GM12872 (cell line): Measurements from ENCODE around the gene ZFHX3.

Experiments used
- TF ChIP-seq, protein P1 (sequence below): IDR thresholded peaks from 3 replicates; pipeline ENCODE4 v1.5.1; 2011; ENCODE audit warnings: low read depth, mild to moderate bottlenecking, low read length, moderate library complexity; ENCODE audit not compliant: insufficient read depth

ZFHX3 gene

DNA sequence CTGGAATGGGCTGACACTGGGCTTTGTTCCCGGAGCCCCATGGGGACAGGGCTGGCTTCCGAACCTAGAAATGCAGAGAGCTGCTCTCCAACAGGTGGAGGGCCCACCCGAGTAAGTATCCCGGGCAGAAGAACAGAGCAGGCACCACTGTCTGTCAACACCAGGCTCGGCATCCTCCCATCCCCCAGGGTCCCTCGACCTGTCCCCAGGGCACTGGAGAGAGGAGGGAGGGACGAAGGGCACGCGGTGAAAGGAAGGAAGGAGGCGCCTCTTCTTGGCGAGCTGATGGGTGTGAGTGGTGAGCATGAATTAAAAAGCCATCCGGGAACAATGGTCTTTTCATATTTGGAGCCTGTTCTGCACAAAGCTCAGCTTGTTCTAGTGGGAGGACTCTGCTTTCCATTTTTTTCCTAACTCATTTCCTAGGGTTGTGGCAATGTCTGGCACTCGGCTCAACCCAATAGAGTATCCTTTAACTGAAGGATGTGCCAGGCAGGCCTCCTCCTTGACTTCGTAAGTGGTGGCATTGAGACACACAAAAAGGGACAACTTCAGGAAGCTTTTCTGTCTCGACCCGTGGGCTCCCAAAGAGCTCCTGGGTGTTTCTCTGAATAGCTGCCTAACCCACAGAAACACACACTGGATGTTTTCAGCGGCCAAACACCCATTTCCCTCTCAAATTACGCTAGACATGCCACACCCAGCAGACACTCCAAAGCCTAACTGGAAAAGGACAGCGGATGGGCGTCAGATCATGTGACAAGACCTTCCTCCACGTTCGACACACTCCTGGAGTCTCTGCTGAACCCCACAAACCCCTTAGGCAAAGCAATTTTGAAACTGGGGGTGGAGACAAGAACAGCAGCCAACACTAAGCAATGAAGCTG is 47.7 kb downstream of the ZFHX3 start:
- TF ChIP-seq, protein P1, sequence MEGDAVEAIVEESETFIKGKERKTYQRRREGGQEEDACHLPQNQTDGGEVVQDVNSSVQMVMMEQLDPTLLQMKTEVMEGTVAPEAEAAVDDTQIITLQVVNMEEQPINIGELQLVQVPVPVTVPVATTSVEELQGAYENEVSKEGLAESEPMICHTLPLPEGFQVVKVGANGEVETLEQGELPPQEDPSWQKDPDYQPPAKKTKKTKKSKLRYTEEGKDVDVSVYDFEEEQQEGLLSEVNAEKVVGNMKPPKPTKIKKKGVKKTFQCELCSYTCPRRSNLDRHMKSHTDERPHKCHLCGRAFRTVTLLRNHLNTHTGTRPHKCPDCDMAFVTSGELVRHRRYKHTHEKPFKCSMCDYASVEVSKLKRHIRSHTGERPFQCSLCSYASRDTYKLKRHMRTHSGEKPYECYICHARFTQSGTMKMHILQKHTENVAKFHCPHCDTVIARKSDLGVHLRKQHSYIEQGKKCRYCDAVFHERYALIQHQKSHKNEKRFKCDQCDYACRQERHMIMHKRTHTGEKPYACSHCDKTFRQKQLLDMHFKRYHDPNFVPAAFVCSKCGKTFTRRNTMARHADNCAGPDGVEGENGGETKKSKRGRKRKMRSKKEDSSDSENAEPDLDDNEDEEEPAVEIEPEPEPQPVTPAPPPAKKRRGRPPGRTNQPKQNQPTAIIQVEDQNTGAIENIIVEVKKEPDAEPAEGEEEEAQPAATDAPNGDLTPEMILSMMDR: no peak

DNA sequence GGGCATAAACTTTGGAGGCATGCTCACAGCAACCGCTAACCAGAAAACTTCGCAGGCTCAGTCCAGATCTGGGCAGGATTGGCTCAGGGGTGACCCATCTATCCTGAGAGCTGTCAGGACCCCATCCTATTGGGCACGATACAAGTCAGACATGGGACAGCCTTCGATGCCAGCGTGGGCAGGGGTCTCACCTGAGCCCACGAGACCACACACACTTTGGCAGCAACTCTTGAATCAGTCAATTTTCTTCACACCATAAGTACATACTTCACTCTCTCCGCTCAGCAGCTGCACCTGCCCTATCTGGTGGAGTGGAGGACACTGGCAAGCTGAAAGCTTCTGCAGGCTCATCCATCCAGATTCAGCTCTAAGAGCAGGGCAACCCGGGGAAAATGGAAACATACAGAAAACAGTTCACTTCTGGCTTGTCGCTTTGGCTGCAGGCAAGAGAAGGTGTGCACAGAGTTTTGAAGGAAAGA is 48.3 kb downstream of the ZFHX3 start:
- TF ChIP-seq, protein P1: no peak

DNA sequence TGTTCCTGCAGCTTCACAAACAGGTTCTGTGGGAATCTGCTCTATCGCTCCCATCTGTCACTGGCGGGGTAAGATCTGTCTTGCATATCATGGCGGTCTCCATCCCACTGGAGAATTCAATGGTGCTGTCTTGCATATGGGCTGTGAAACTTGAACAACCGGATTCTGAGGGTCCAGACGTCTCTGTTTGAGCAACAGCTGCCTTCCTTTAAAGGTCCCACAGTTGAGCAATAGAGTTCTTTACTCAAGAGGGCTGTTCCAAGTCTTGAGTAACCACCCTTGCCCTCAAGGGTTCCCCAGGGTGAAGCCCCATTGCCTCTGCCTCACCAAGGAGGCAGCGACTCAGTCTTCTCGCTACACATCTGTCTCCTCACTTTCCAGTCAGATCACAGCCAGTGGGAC is 50.8 kb downstream of the ZFHX3 start:
- TF ChIP-seq, protein P1: no peak

DNA sequence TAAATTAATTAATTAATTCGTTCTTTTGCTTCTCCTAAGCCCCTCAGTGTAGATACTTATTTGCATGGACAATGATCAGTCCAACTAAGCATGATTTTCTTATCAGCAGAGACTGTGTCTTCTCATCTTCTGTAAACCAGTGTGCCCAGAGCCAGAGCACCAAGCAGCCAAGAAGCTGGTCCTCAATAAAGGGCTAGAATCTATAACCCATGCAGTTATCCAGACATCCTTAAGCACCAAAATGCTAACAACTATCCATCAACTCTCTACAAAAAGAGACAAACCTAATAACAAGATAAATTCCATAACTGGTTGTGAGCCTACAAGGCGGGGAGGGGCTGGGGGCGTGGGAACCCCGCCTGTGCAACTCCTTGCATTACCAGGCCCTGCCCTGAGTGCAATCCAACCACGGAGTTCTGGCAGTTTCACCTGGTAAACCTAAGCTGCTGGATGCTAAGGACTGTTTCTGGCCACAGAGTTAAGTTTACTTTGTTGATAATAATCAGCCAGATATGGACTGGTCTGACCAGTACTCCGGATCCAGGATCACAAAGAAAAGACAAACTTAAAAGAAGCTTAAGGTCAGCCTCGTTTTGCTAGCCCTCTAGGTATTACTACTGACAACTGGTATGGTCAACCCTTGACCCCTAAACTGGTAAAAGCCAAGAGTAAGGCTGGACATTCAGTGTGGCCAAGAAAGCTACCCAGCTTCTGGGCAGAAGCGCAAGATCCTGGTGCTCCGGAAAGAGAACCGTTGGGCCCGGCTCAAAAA is 51.5 kb downstream of the ZFHX3 start:
- TF ChIP-seq, protein P1: no peak

DNA sequence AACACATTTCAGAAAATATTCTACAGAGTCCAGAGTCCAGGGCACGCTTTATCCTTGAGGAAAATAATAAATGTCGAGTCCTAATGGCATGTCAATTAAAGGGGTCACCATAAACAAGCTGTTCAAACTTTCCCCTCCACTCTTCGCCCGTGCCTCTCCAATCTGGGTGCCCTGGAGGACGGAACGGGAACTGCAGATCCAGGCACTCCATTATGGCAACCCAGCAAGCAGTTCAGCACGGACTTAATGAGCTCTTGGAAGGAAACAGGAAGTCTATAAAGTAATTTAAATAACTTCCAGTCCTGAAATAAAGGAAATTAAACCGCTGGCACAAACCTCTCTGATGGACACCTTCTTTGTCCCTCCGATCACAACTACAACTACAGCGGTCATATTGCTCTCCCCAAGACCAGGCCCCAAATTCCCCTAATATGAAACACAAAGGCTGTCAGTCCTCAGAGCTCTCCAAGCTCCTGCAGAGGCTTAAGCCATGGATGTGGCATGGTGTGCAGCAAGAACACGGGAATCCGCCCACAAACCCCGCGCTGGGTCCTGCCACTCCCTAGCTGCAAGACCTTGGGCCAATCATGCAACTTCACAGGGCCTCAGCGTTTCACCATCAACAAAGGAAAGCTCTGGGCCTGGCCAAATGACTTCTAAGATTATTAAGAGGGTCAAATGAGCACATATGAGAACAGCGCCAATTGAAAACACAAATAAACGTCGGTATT is 52.6 kb downstream of the ZFHX3 start:
- TF ChIP-seq, protein P1: peak; percentile 62; the same call in 2 of the 3 replicates

DNA sequence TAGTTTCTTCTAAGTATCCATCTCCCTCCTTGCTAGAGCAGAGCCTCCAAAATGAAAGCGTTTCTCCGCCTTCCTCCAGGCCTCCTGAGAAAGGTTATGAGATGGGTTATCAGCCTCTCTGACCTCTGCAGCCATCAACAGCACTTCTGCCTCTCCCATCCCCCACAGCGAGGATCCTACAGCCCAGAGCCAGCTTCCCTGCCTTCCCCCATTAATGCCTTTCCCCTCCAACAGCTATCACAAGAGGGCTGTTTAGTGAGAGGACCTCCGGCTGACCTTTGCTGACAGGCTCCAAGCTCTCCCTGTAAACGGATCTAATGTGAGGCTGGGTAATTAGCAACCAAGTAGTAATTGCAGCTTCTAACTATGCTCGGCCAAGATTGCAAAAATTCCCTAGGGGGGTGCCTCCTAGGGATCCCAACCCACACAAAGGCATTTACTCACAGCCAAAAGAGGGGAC is 55.8 kb downstream of the ZFHX3 start:
- TF ChIP-seq, protein P1: no peak
